CD14-positive monocyte (primary cell): ENCODE measurements around the gene CFAP410. TPM values are rescaled to one million over a fixed set of nuclear protein-coding genes. Genes with fewer than 3 reads are reported as not detected.

ENCODE experiments used
- DNase-seq, 3 donors: peaks; one replicate each; pipeline ENCODE4 v3.0.0-alpha.2; 2011 to 2022
- H2AFZ ChIP-seq: 2 replicates; pipeline ENCODE4 v1.6.0; 2012; ENCODE audit warnings: mild to moderate bottlenecking, low read depth, low read length, inconsistent platforms; ENCODE audit not compliant: insufficient read depth, poor library complexity, severe bottlenecking
- H3K27ac ChIP-seq, 2 donors: 1 replicate in 1 of 2; 2 replicates in 1 of 2; pipeline ENCODE4 v1.5.1; 2012 to 2013; ENCODE audit warnings: low read length in 2 of 2, control low read depth in 1 of 2, inconsistent platforms in 1 of 2, low read depth in 1 of 2, mild to moderate bottlenecking in 1 of 2
- H3K27me3 ChIP-seq, 2 donors: one replicate each; pipeline versions ENCODE4 v1.6.0 to v1.6.1; 2011 to 2013; ENCODE audit warnings: low read length in 2 of 2; ENCODE audit not compliant: control insufficient read depth in 2 of 2, insufficient read depth in 2 of 2
- H3K36me3 ChIP-seq, 2 donors: replicated peaks in 1 of 2; 1 replicate in 1 of 2; 2 replicates in 1 of 2; pipeline versions ENCODE4 v1.5.1 to v1.6.1; 2012 to 2013; ENCODE audit warnings: low read length in 2 of 2, control low read depth in 1 of 2, inconsistent platforms in 1 of 2, mild to moderate bottlenecking in 1 of 2; ENCODE audit not compliant: insufficient read depth in 2 of 2, control insufficient read depth in 1 of 2
- H3K4me1 ChIP-seq, 2 donors: 1 replicate in 1 of 2; 2 replicates in 1 of 2; pipeline versions ENCODE4 v1.5.1 to v1.6.1; 2012 to 2013; ENCODE audit warnings: low read length in 2 of 2, control low read depth in 1 of 2, inconsistent platforms in 1 of 2, mild to moderate bottlenecking in 1 of 2, moderate library complexity in 1 of 2; ENCODE audit not compliant: insufficient read depth in 2 of 2, control insufficient read depth in 1 of 2
- H3K4me2 ChIP-seq: replicated peaks from 2 replicates; pipeline ENCODE3; 2012; ENCODE audit warnings: low read length, moderate library complexity, mild to moderate bottlenecking; ENCODE audit not compliant: poor library complexity, severe bottlenecking; ENCODE audit errors: extremely low read depth
- H3K4me3 ChIP-seq, 3 experiments: fragments of 200-600 bp in 1 of 3; sonication (generic) in 1 of 3; replicated peaks in 1 of 3; 1 replicate in 2 of 3; 2 replicates in 1 of 3; pipeline ENCODE4 v1.5.1; 2011 to 2013; ENCODE audit warnings: low read length in 3 of 3, mild to moderate bottlenecking in 3 of 3, control low read depth in 2 of 3, low read depth in 2 of 3, inconsistent platforms in 1 of 3, moderate library complexity in 1 of 3
- H3K79me2 ChIP-seq: 2 replicates; pipeline ENCODE4 v1.6.0; 2012; ENCODE audit warnings: mild to moderate bottlenecking, control low read depth, inconsistent platforms, low read length, moderate library complexity; ENCODE audit not compliant: insufficient read depth
- H3K9ac ChIP-seq: 2 replicates; pipeline ENCODE4 v1.6.0; 2017; ENCODE audit warnings: low read length, mild to moderate bottlenecking; ENCODE audit not compliant: insufficient read depth, poor library complexity, severe bottlenecking
- H3K9me3 ChIP-seq, 2 donors: replicated peaks in 1 of 2; 1 replicate in 1 of 2; 2 replicates in 1 of 2; pipeline versions ENCODE4 v1.5.1 to v1.6.1; 2012 to 2013; ENCODE audit warnings: low read length in 2 of 2, control low read depth in 1 of 2; ENCODE audit not compliant: control insufficient read depth in 1 of 2, insufficient read depth in 1 of 2
- H4K20me1 ChIP-seq: 2 replicates; pipeline ENCODE4 v1.6.0; 2012; ENCODE audit warnings: mild to moderate bottlenecking, low read length, control low read depth, moderate library complexity; ENCODE audit not compliant: insufficient read depth
- H3K27ac Mint-ChIP-seq, 7 donors: one replicate each; pipeline ENCODE4 v1.8.0; 2020; ENCODE audit warnings: mild to moderate bottlenecking in 7 of 7, mixed read lengths in 7 of 7, moderate library complexity in 6 of 7, inconsistent platforms in 2 of 7
- H3K27me3 Mint-ChIP-seq, 3 donors: one replicate each; pipeline ENCODE4 v1.8.0; 2021 to 2022; ENCODE audit warnings: low read depth in 3 of 3, mild to moderate bottlenecking in 3 of 3, mixed read lengths in 3 of 3, moderate library complexity in 3 of 3, inconsistent platforms in 1 of 3
- H3K36me3 Mint-ChIP-seq, 2 donors: one replicate each; pipeline ENCODE4 v1.8.0; 2020; ENCODE audit warnings: mixed read lengths in 2 of 2, inconsistent platforms in 1 of 2, mild to moderate bottlenecking in 1 of 2
- H3K4me1 Mint-ChIP-seq: one replicate; pipeline ENCODE4 v1.8.0; 2020; ENCODE audit warnings: mild to moderate bottlenecking, mixed read lengths
- H3K4me3 Mint-ChIP-seq, 2 donors: one replicate each; pipeline ENCODE4 v1.8.0; 2020; ENCODE audit warnings: mild to moderate bottlenecking in 2 of 2, mixed read lengths in 2 of 2, moderate library complexity in 1 of 2
- H3K9me3 Mint-ChIP-seq, 7 donors: one replicate each; pipeline ENCODE4 v1.8.0; 2020 to 2022; ENCODE audit warnings: mixed read lengths in 7 of 7, mild to moderate bottlenecking in 6 of 7, moderate library complexity in 6 of 7, inconsistent platforms in 2 of 7
- WGBS: methylation state at CpG from one replicate; pipeline ENCODE4 v1.1.5; 2013; ENCODE audit warnings: missing lambda C conversion rate; ENCODE audit not compliant: insufficient coverage; 5-methylcytosine and 5-hydroxymethylcytosine counted together
- intact Hi-C, 2 donors: fragments of 100-400 bp; cut with micrococcal nuclease; formaldehyde crosslinking; loops; one replicate each; pipeline versions ENCODE4 v1.15.0 to v1.15.1; 2023
- polyA plus RNA-seq, 3 donors: library from polyadenylated mRNA; depleted of rRNA in 1 of 3; unstranded in 2 of 3; stranded (reverse) in 1 of 3; fragments of 300-500 nt in 2 of 3; fragments of >200 nt in 1 of 3; fragmentation: Illumina TruSeq in 2 of 3; gene quantifications; 1 replicate in 2 of 3; 2 replicates in 1 of 3; pipeline ENCODE4 v1.2.3, GENCODE V29; 2012 to 2021
- TF ChIP-seq, protein P1 (sequence below): fragments of 200-600 bp; IDR thresholded peaks from one replicate; pipeline ENCODE4 v1.8.0; 2022; ENCODE audit warnings: antibody characterized with exemption, mild to moderate bottlenecking

CFAP410 gene
- polyA plus RNA-seq, 3 donors: 14.8 to 23.5 (median 17.3) TPM

DNA sequence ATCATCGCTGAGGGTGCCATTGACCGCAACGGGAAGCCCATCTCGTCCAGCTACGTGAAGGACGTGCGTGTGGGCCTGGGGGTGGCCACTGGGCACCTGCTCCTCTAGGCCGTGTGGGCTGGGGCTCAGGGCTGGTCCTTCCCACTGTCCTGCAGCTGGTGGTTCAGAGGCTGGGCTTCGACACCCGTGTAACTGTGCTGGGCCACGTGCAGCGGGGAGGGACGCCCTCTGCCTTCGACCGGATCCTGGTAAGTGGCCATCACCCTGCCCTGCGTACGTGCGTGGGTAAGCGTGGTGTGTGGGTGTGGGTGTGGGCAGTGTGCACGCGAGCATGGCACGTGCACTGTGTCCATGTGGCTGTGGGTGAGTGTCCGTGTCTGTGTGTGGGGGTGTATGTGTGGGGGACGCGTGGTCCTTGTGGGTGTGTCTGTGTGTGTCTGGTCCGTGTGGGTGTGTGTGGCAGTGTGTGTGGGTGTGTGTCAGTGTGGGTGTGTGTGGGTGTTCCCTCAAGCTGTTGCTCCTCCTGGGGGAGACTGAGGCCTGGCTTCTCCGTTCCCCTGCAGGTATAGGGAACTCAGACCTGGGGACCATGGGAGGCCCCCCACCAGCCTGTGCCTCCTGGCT, 22.8 kb downstream of the CFAP410 start:
- TF ChIP-seq, protein P1, sequence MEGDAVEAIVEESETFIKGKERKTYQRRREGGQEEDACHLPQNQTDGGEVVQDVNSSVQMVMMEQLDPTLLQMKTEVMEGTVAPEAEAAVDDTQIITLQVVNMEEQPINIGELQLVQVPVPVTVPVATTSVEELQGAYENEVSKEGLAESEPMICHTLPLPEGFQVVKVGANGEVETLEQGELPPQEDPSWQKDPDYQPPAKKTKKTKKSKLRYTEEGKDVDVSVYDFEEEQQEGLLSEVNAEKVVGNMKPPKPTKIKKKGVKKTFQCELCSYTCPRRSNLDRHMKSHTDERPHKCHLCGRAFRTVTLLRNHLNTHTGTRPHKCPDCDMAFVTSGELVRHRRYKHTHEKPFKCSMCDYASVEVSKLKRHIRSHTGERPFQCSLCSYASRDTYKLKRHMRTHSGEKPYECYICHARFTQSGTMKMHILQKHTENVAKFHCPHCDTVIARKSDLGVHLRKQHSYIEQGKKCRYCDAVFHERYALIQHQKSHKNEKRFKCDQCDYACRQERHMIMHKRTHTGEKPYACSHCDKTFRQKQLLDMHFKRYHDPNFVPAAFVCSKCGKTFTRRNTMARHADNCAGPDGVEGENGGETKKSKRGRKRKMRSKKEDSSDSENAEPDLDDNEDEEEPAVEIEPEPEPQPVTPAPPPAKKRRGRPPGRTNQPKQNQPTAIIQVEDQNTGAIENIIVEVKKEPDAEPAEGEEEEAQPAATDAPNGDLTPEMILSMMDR: no peak
- peaks cover 38 to 79% of the 10 kb centered on the region in 2 donors for H3K36me3 Mint-ChIP-seq
- Histone ChIP-seq H3K36me3 (peaks cover 92 to 95% of the 10 kb centered on the region in 2 donors), H3K4me3 (no peak overlapping the region), H4K20me1 (peaks cover 45% of the 10 kb centered on the region), H2AFZ (no peak overlapping the region), H3K79me2 (no peaks in the 10 kb centered on the region), H3K9me3 (no peaks in the 10 kb centered on the region), H3K9ac (no peak overlapping the region), H3K4me1 (no peaks in the 10 kb centered on the region), H3K4me2 (no peak overlapping the region), H3K27ac (no peak overlapping the region), H3K27me3 (no peaks in the 10 kb centered on the region)
- 97% methylated on average over 25 of the region's 27 CpGs for WGBS
- H3K9me3 Mint-ChIP-seq: no peaks in the 10 kb centered on the region
- DNase-seq: no peak
- peak overlapping the region in 2 of 7 donors; percentile 68 to 72 for H3K27ac Mint-ChIP-seq
- H3K4me3 Mint-ChIP-seq: no peak overlapping the region
- H3K4me1 Mint-ChIP-seq: no peaks in the 10 kb centered on the region
- no peaks in the 10 kb centered on the region for H3K27me3 Mint-ChIP-seq
- intact Hi-C loops: no loop called here

DNA sequence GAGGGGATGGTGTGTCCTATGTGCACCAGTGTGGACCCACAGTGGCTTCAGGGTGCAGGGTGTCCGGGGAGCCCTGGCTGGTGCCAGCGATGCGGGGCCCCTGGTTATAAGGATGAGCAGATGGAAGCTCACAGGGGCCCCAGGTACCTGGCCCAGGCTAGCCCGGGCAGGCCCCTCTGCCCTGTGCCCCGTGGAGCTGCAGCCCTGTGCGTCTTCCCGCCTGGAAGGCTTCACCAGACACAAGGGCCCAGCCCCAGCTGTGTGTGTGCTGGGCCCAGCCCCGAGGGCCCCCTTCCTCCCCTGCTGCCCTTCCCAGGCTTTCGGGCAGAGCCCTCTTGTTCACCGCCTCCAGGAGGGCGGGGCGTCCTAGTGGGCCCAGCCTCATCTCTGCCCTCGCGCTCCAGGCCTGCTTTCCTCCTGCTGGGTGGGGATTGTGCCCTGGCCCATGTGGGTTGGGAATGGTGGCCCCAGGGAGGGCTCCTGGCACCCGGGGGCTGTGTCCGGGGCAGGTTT, 23.4 kb downstream of the CFAP410 start:
- no peaks in the 10 kb centered on the region for H3K4me1 ChIP-seq
- Mint-ChIP-seq H3K36me3 (peaks cover 44 to 81% of the 10 kb centered on the region in 2 donors), H3K4me1 (no peaks in the 10 kb centered on the region), H3K9me3 (no peaks in the 10 kb centered on the region), H3K27me3 (no peaks in the 10 kb centered on the region), H3K4me3 (no peak overlapping the region), H3K27ac (no peak overlapping the region)
- H3K4me2 ChIP-seq: no peak overlapping the region
- H3K27ac ChIP-seq: no peak overlapping the region
- WGBS: 96% methylated on average over 12 of the region's 16 CpGs
- DNase-seq: no peak
- H3K9ac ChIP-seq: no peak overlapping the region
- no peaks in the 10 kb centered on the region for H3K79me2 ChIP-seq
- H3K36me3 ChIP-seq: peaks cover 94 to 98% of the 10 kb centered on the region in 2 donors
- H3K4me3 ChIP-seq: no peak overlapping the region
- H3K27me3 ChIP-seq: no peaks in the 10 kb centered on the region
- no peak overlapping the region for H2AFZ ChIP-seq
- TF ChIP-seq, protein P1: no peak
- intact Hi-C loops: no loop called here
- H4K20me1 ChIP-seq: peaks cover 48% of the 10 kb centered on the region
- no peaks in the 10 kb centered on the region for H3K9me3 ChIP-seq
